ENCODE results near the gene TCEANC2. TPM values are rescaled to one million over a fixed set of nuclear protein-coding genes. Genes with fewer than 3 reads are reported as not detected.

TCEANC2 gene
- total and polyA plus RNA-seq, 12 donors: 1.4 to 5.9 (median 3.9) TPM

DNA sequence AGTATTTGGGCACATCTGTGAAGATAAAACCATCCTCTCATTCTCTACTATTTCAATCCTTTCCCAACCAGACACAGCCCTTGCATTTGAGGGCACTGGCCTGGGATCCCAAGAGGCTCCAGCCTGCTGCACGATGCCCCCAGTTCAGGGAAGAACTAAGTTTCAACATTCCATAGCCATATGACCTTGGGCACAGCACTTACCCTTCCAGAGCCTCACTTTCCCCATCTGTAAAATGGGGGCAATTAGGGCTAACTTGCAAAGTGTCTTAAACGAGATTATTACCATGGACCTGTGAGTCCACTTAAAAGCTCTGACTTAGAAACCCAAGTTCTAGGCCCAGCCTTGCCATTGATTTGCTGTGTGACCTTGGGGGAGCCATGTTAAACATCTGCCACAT is 76.5 kb downstream of the TCEANC2 start:
- TF ChIP-seq, protein P1, sequence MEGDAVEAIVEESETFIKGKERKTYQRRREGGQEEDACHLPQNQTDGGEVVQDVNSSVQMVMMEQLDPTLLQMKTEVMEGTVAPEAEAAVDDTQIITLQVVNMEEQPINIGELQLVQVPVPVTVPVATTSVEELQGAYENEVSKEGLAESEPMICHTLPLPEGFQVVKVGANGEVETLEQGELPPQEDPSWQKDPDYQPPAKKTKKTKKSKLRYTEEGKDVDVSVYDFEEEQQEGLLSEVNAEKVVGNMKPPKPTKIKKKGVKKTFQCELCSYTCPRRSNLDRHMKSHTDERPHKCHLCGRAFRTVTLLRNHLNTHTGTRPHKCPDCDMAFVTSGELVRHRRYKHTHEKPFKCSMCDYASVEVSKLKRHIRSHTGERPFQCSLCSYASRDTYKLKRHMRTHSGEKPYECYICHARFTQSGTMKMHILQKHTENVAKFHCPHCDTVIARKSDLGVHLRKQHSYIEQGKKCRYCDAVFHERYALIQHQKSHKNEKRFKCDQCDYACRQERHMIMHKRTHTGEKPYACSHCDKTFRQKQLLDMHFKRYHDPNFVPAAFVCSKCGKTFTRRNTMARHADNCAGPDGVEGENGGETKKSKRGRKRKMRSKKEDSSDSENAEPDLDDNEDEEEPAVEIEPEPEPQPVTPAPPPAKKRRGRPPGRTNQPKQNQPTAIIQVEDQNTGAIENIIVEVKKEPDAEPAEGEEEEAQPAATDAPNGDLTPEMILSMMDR (IDR thresholded peaks at IDR 0.05): no peak
- Histone ChIP-seq H3K27me3 (no peaks in the 10 kb centered on the region), H3K9me3 (no peaks in the 10 kb centered on the region), H3K36me3 (no peaks in the 10 kb centered on the region), H3K4me3 (no peak overlapping the region), H3K27ac (no peak overlapping the region), H3K4me1 (no peaks in the 10 kb centered on the region)
- no peak for DNase-seq
- intact Hi-C loops (cut with DNase I): loop anchor here in 4 of 10 donors (10.0 kb wide), 3 partner anchors 185 to 275 kb away; partner anchors contain the start of gene SSBP3 (in 3 of the 4)
- ATAC-seq: no peak
- 77 to 82% methylated on average over 2 of the region's 2 CpGs for WGBS, 2 donors

DNA sequence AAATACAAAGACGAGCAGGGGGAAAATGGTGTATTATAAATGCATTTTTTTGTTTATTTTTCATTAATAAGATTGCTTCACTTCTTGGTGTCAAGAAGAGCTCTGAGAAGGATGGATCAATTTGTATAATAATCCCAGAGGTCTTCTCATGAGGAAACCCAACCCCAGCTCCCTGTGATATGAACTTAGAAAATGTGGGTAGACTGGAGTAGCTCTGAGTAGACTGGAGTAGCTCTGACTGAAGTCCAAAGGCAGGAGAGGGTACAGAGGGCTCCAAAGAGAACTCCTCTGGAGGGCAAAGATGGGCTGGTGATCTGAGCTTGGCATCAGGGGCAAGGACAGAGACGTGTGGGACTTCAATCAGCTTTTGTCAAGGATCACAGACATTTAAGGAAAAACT is 78.0 kb downstream of the TCEANC2 start:
- intact Hi-C loops (cut with DNase I): no loop called here
- Histone ChIP-seq H3K4me3 (no peak overlapping the region), H3K27ac (no peak overlapping the region), H3K36me3 (no peaks in the 10 kb centered on the region), H3K9me3 (no peaks in the 10 kb centered on the region), H3K27me3 (no peaks in the 10 kb centered on the region), H3K4me1 (no peaks in the 10 kb centered on the region)
- DNase-seq: no peak
- WGBS, 2 donors: 78 to 88% methylated on average over 2 of the region's 2 CpGs
- no peak for ATAC-seq
- TF ChIP-seq, protein P1 (IDR thresholded peaks at IDR 0.05): no peak

DNA sequence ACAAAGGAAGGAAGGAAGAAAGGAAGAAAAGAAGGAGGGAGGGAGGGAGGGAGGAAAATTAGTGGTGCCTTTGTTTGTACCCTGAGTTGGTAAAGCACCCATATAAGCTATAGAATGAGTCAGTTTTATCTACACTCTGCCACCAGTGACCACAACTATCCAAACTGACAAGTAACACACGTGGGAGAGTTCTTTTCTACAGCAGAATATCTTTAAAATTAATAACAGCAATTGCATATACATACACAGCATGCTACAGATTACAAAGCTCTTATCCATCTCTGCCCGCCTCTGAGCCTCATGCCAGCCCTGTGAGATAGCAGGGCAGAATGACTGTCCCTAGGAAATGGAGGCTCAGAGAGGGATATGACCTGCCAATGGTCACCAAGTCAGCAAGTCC is 79.1 kb downstream of the TCEANC2 start:
- H3K4me3 ChIP-seq: no peak overlapping the region
- H3K27me3 ChIP-seq: no peaks in the 10 kb centered on the region
- intact Hi-C loops (cut with DNase I): no loop called here
- ATAC-seq: no peak
- TF ChIP-seq, protein P1 (IDR thresholded peaks at IDR 0.05): no peak
- DNase-seq: no peak
- H3K36me3 ChIP-seq: no peaks in the 10 kb centered on the region
- no peaks in the 10 kb centered on the region for H3K4me1 ChIP-seq
- H3K27ac ChIP-seq: no peak overlapping the region
- H3K9me3 ChIP-seq: no peaks in the 10 kb centered on the region
- 70 to 84% methylated on average over 2 of the region's 2 CpGs for WGBS, 2 donors

DNA sequence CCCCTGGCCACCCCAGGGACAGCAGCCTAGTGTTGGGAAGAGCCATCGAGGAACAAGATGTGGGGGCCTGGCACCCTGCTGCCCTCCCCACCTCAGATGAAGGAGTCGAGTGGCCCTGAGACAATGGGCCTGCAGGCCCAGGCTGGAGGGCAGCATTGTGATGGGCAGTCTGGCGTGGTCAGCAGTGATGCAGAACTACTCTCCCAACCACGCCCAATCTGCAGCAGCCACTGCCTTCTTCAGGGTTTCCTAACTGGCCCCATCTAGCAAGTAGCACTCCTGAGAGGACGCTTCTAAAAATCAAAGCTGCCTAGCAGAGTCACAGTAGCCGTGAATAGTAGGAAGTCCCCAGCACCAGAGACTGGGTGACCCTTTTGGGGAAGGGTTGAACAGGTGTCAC is 80.9 kb downstream of the TCEANC2 start:
- ATAC-seq (no peak), DNase-seq (no peak)
- Histone ChIP-seq H3K36me3 (no peaks in the 10 kb centered on the region), H3K4me1 (peaks cover 0 to 6% (median 0%) of the 10 kb centered on the region in 9 donors), H3K4me3 (no peak overlapping the region), H3K27ac (no peak overlapping the region), H3K27me3 (no peaks in the 10 kb centered on the region), H3K9me3 (peaks cover 0 to 3% (median 0%) of the 10 kb centered on the region in 11 donors)
- WGBS, 2 donors: 94% methylated on average over 6 of the region's 6 CpGs
- intact Hi-C loops (cut with DNase I): no loop called here
- TF ChIP-seq, protein P1 (IDR thresholded peaks at IDR 0.05): no peak

Measured in heart right ventricle (tissue), 16 donors.